HG02588 (cell line): ENCODE measurements around the gene CARD11.

Experiments
- ATAC-seq: cut with Tn5 transposase; IDR thresholded peaks from one replicate; pipeline ENCODE4 v1.9.1; 2021; ENCODE audit warnings: mild to moderate bottlenecking, moderate library complexity; ENCODE audit not compliant: unreplicated experiment

The CARD11 gene

DNA sequence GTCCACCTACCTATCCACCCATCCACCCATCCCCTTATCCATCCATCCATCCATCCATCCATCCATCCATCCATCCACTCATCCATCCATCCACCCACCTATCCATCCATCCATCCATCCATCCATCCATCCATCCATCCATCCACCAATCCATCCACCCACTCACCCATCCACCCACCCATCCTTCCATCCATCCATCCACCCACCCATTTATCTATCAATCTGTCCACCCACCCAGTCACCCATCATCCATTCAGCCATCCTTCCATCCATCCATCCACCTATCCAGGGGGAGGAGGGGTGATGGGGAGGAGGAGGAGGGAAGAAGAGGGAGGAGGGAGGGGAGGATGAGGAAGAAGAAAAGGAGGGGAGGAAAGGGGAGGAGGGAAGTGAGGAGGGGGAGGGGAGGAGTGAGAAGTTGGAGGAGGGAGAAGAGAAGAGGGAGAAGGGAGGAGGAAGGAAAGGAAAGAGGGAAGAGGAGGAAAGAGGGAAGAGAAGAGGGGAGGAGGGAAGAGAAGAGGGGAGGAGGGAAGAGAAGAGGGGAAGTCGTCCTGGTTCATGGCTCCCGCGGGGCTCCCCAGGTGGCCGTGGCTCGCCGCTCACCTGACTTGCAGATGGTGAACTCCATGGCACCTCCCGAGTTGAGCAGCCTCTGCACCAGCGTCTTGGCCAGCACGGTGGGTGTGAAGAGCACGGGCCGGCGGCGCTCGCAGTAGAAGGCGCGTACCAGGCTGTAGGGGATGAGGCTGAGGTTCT is 130.8 kb downstream of the CARD11 start:
- ATAC-seq, result no peak

DNA sequence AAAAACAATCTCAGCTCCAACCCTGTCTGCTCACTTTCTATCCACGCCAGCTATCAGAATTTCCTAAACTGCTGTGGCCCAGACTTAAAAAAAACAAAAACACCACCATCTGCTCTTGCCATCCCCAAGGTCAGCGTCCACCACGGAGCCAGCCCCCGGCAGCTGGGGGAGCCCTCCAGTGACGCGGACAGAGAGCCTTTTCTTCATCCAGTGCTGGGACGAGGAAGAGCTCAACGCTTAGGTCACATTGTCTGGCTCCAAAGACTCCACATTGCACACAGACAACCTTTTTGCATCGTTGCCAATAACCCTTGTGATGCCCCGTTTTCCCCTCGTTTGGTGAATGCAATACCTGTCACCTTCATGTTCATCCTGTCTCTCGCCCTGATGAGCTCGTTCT is 132.2 kb downstream of the CARD11 start:
- ATAC-seq, result no peak

DNA sequence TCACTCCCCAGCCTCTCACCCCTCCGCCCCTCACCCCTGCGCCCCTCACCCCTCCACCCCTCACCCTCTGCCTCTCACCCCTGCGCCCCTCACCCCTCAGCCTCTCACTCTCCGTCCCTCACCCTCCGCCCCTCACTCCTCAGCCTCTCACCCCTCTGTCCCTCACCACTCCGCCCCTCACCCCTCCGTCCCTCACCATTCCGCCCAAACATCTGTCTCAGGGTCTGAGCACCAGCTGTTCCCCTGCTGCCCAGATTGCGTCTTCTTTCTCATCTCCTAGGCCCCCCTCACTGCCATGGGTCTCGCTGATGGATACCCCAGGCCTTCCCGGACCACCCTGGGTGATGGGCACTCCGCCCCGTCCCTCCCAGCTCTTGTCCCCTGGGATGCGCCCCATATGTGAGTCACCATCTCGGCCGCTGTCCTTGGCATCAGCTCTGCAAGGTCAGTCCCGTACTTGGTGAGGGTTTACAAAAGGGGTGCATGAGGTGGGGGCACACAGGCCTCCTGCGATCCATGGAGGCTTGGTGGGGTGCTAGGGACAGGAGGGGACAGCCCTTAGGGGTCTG is 134.1 kb downstream of the CARD11 start:
- ATAC-seq, result no peak

DNA sequence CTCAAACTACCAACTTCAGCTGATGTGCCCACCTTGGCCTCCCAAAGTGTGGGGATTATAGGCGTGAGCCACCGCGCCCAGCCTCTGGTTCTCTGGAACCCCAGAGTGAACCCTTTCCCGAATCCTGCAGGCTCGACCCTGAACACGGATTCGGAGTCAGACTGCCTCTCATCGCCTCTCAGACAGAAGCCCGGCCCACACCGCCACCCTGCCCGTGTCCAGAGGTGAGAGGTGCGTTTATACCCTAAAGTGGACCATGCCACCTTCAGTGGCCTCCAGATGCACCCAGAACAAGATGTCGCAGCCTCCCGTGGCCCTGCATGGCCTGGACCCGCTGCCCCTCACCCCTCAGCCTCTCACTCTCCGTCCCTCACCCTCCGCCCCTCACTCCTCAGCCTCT is 134.6 kb downstream of the CARD11 start:
- ATAC-seq, result no peak

DNA sequence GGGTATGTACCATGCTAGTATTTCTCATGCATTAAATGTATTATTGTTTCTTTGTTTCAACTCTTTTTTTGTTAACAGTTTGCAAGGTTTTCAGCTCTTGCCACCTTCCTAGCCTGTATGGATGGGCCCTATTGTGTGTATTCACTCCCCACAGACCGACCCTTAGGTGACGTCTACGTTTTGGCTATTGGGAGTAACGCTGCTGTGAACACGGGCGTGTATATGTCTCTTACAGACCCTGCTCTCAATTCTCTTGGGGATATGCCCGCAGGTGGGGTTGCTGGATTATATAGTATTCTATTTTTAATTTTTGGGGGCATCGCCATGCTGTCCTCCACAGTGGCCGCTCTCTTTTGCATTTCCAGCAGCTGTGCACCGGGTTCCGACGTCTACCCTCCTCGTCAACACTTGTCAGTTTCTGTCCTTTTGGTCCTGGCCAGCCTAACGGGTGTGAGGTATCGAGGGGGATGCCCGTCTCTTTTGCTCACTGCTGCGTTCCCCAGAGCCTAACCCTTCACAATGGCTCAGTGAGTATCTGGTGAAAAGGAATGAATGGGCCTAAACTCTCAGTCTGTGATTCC is 135.5 kb downstream of the CARD11 start:
- no peak for ATAC-seq

DNA sequence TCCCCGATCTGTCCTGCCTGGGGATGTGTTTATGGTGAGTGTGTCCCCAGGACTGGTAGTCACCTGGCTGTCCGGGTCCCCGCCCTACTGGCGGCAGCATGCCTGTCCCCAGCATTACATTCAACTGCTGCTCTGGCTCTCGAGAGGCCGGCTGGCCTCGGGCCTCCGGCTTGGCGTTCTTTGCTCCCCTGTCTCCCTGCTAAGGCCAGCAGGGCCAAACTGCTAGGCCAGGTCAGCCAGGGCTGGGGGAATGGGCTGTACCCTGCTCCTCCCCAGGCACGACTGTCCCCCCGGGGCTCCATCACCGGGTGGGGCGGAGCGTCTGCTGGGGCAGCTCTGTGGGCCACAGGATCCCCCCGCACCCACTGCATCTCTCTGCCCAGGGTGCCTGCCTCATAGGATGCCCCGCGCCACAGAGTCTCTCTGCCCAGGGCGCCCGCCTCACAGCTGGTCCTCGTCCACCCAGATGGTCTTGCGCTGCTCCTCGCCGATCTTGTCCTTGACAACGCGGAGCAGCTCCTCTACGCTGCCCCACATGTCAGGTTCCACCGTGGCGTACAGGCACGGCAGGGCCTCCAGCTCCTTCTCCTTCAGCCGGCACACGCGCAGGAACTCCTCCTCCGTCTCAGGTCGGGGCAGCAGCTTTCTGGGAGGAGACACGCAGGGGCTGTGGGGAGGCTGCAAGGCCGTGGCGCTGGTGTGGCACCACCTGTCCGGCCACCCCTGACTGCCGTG is 137.3 kb downstream of the CARD11 start:
- no peak for ATAC-seq

DNA sequence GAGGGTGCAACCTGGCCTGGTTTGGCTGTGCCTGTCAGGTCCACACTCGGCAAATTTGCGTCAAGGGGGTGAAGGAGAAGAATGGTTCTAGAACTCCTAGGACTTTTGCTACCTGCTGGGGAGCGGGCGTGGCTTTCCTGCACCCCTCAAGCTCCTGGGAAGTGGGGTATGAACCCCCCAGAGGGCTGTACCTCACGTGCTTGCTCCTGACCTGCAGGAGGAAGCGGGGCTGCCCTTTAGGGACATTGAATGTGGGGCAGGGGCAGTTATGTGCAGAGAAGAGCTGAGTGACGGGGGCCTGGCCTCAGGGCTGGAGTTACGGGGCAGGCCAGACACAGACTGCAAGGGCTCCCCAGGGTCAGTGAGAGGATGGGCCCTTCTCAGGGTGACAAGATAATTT is 138.2 kb downstream of the CARD11 start:
- ATAC-seq, result no peak

DNA sequence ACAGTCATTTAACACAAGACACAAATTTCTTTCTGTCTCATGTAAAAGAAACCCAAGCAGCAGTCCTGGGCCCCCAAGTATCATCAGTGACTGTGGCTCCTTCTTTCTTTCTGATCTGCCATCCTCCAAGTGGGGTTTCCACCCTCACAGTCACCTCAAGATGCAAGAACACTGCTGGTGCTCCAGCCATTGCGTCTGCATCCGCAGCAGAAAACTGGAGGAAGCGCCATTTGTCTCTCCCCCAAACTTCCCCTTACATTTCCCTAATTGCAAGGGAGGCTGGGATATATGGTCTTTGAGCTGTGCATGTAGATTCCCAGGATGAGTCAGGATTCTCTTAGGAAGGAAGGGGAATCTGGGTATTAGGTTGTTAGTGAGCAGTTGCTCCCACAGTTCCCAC is 138.6 kb downstream of the CARD11 start:
- no peak for ATAC-seq

DNA sequence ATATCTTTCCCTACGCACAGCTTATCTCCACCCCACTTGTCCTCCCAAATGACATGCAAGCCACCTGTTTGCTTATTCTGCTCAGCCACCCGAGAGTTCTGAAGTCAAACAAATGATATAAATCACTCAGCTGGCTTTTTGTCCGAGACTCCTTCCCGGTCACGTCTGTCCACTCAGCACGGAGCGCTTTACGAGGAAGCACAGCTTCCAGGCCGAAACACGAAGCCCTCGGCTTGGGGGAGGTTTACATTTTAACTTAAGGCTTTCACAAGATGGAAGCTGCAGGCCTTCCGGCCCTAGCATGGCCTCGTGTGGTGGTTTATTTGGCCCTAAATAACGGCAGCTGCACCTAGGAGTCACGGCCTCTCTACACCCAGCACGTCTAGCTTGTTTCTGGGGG is 139.5 kb downstream of the CARD11 start:
- ATAC-seq, result no peak

DNA sequence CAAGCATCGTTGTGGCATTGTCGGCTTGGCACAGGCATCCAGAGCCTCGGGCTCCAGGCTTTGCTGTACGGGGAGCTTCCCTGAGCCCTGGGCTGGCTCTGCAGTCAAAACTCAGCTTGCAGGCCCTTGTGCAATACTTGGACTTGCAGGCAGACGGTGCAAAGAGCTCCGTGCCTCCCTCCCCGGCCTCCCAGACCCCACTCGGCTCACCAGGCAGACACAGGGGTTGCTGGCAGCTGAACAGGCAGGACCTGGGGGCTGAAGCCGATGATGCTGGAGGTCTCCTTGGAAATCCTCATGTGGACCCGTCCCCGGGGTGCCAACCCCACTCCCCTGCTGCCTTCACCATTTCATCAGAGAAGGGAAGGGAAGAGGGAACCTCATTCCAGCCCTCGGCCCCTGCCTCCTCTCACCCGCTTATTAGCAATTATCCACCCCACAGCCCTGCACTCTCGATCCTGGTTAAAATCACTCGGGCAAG is 139.9 kb downstream of the CARD11 start:
- ATAC-seq, result no peak

DNA sequence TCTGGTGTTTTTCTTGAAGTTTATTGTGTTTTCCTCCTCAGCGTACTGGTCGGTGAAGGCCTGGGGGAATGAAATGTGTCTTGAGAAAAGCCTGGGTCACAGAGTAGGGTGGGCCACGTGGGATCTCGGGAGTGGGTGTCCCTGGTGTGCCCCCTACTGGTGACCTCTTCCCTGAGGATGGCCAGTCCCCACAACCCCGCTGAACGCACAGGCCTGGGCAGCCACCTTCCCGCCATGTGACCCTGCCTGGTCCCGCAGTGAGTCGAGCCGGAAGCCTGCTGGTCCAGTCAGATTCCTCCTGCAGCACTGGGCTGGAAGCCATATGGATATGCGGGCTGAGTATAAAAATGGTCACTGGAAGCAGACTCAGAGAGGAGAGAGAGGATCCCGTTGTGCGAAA is 146.6 kb downstream of the CARD11 start:
- no peak for ATAC-seq

DNA sequence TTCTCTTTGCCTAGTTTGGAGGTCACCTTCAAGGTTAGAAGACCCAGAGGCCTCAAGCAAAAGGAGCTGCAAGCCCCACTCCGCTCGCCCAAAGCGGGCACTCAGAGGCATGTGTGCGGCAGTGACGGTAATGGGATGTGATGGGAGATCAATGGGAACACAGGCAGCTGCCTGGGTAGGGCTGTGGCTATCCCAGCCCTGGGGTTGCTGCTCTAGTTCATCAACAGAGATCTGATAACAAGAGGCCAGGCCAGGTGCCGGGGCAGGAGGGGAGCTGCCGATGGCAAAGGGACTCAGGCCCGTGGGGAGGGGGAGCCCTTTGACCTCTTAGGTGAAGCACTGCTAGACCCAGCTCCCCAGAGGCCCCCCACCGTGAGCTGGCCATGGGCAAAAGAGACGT is 147.5 kb downstream of the CARD11 start:
- ATAC-seq, result no peak

DNA sequence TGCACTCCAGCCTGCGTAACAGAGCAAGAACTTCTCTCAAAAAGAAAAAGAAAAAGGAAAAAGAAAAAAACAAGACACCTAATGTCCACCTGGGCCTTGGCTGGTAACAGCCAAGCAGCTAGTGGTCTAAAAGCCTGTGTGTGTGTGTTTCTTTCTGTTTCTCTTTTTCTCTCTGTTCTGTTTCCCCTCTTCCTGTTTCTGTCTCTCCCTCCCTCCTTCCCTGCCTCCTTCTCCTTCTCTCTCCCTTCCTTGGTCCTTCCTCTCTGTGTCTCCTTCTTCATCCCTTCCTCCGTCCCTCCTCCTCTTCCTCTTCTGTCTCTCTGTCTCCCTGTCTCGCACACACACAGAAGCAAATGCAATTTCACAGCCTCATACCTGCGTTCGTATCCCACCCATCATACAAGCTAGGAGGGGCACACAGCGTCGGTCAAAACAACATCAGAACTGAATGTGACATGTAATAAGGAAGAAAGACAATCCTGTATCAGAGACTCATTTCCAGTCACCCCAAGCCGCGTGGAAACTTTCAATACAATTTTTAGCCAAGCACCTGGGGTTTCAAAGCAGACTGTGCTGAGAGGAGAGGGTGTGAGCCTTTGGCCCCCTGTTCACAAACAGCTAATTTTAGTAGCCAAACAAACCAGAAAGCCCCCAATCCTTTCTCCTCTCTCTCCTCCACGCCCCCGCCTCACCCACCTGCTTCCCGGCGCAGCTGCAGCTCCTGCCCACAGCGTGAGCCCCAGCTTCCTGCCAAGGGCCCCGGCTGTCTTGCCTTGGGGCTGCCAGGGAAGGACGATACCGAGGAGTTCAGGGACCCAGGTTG is 149.3 kb downstream of the CARD11 start:
- peak; percentile 76 for ATAC-seq

DNA sequence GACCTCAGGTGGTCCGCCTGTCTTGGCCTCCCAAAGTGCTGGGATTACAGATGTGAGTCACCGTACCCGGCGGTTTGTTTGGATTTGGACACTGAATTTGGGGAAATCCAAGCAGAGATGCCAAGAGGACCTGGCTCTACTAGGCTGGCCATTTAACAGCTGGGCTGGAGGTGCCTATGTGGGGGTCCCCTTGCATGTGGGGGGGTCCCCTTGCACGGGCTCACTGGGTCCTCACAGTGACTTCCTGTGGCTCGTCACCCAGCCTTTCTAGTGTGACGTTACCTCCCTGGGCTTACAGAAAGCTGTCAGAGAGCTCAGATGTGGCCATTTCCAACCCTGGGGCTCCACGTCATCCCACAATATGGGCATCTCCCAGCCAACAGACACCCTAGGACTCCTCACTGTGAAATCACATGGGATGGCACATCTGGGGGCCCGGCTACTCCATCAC is 150.2 kb downstream of the CARD11 start:
- ATAC-seq, result no peak

DNA sequence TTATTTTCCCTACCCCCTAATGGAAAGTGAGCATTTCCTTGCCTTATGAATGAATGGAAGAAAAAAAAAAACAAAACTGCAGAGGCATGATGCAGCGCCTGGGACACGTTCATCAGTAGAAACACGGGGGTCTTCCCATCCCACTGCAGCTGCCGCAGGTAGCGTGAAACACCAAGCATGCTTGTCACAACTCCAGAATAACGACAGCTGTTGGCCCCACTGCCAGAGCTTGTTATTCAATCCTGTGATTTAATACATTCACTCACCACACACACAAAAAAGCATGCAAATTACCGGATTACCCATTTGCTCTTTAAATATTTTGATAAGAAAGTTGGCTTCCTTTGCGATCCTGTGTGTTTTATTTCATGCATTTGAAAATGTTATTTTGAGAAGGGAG is 151.1 kb downstream of the CARD11 start:
- no peak for ATAC-seq

DNA sequence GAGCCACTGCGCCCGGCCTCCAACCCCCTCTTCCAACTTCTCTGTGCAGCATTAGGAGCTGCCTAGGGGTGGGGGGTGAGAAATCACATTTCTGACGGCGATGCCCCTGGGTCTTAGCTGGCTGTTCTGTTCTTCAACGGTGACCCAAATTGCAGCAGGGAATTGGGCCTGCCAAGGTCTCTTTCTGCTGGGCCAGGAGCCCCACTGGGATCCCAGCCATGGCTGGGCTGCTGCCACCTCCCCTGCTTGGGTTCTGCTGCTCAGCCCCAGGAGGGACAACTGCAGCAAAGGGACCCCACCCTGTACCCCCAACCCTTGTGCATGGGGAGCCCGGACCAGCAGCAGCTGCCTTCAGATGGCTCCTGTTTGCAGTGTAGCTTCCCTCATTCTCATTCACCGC is 155.9 kb downstream of the CARD11 start:
- ATAC-seq, result no peak

DNA sequence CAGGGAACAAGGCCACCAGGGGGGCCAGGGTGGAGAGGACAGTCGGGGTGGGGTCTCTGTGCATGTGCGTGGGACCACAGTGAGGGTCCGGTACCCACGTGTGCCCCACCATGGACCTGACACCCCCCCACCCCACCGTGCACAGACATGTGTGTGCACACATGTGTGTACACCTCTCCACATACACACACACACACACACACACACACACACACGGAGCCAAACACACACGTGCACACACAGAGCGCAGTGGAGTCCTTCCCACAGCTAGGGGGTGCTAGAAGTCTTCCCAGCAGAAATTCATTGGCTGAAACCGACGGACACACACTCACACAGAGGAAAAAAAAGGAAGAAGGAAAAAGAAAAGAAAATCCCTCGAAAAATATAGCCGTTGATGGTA is 156.8 kb downstream of the CARD11 start:
- no peak for ATAC-seq

DNA sequence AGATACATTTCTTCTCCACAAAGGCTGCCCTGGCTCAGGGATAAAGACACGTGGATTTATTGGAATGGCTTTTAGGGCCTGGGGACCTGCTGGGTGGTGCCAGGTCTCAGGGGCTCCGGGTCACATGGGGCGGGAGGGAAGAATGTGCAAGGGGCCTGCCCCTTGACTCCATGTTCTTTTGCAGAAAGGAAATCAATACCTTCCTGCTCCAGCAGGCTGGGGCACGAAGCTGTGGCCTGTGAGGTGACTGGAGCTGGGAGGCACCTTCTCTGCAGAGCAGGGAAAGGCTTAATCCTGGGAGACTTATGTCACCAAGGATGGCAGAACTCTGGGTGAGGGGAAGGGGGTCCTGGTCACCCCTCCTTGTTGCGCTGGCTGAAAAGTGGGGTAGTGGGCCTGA is 157.3 kb downstream of the CARD11 start:
- ATAC-seq, result no peak

DNA sequence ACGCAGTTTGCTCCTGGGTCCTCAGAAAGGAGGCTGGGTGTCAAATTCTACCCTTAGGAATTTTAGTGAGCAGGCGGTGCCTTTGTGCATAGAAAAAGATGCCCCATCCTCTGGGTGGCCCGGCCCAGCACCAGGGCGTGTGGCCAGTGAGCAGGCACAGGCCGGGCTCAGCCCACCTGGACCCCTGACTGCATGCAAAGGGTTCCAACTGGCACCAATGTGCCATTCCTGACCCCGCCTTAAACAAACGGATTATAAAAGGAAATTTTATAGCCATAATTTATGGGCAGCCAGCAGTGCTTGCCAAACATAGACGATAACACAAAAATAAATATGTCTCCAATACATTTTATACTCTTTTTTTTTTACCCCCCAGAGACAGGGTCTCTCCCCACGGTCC is 159.5 kb downstream of the CARD11 start:
- ATAC-seq, result no peak

DNA sequence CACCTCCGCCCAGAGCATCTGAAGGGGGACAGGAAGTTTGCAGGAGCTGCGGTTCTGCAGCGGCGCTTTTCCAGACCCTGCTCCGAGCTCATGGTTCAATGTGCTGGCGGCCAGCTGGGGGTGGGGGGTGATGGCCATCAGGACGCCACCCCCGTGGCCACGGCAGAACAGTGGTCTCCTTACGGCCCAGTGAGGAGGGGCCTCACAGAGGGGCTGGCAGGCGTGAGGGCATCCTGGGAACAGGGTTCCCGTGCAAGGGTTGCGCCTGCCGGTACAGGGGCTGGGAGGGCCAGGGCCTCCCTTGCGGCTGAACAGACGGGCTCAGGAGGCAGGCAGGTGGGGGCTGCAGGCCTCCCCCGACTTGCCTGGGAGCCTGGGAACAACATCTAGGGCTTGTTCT is 160.6 kb downstream of the CARD11 start:
- no peak for ATAC-seq

DNA sequence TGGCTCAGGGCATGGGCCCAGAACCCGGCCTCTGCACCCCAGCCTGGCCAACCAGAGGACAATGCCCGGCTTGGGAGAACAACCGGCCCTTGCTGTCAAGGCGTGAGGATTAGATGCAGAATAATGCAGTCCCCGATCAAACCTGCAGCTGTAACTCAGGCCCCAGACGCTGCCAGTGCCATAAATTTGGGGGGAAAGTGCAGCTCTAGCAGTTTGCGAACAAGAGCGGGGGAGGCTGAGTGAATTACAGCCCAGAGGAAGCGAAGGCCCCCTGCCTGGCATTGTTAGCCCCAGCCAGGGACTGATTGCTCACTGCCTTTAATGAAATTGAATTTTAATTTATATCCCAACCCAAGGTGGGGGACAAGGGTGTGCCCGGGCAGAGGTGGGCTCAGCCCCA is 161.6 kb downstream of the CARD11 start:
- ATAC-seq, result no peak
